Kidney capillary endothelial cell (primary cell): Measurements from ENCODE around the gene OTOP3.

Experiments used
- DNase-seq: peaks from one replicate; pipeline ENCODE4 v3.0.0-alpha.2; 2018; ENCODE audit warnings: low spot score

Gene OTOP3

DNA sequence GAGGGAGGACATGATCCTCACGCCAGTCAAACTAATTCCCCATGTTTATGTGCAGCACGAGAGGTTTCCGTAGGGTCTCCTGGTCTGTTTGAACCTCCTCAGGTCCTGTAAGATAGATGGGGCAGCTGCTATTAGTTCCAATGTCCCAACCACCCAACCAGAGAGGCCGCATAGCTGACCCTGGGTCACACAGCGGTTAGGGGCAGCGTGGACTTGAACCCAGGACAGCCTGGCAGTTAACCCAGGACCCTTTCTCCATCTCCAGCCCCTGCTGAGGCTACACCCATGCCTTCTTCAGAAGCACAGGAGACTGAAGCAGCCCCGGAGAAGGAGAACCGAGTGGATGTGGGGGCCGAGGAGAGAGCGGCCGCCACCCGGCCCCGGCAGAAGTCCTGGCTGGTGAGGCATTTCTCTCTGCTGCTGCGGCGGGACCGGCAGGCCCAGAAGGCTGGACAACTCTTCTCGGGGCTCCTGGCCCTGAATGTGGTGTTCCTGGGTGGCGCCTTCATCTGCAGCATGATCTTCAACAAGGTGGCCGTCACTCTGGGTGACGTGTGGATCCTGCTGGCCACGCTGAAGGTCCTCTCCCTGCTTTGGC is 5.5 kb downstream of the OTOP3 start:
- no peak for DNase-seq

DNA sequence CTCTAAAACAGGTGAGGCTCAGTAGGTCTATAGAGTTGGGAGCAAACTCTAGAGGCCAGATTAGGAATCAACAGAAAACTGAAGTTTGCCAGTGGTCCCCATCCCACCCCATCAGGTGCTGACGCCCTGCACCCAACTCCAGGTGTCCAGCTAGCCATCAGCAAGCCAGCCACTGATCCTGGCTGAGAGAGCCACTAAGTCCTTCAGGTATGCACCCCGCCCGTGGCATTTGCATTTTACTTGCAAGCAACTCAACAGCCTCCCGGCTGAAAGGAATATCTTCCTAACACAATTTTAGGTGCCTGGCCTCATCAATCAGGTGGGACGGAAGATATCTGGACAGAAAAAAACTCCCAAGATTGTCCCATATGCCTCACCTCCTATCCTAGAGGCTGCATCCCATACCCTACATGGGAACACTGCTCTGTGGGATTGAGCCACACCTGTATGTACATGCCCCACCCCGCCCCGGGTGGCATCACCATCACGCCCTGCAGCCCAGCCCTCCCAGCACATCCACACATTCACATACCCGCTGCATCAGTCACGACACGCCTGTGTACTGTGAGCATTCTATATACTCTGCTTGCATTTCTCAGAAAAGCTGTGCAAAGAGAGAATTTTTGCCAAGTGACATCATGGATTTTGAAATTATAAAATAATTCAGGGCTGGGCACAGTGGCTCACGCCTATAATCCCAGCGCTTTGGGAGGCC is 8.3 kb downstream of the OTOP3 start:
- no peak for DNase-seq

DNA sequence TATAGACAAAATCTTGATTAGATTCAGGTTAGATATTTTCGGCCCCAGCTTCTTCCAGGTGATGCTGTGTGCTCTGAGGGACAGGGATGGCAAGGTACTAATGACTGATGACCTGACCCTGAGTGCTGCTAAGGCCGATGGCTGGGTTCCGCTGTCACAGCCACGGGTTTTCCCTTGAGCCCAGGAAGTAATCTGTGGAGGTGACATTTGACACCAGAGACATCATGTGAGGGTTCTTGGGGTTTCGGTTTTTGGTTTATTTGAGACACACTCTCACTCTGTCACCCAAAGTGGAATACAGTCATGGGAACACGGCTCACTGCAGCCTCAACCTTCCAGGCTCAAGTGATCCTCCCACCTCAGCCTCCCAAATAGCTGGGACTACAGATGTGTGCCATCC is 9.8 kb downstream of the OTOP3 start:
- no peak for DNase-seq

DNA sequence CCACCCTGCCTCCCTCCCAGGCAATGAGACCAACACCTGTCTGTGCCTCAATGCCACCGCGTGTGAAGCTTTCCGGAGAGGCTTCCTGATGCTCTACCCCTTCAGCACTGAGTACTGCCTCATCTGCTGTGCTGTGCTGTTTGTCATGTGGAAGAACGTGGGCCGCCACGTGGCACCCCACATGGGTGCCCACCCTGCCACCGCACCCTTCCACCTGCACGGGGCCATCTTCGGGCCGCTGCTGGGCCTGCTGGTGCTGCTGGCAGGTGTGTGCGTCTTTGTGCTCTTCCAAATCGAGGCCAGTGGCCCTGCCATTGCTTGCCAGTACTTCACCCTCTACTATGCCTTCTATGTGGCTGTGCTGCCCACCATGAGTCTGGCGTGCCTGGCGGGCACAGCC is 10.9 kb downstream of the OTOP3 start:
- DNase-seq: no peak

DNA sequence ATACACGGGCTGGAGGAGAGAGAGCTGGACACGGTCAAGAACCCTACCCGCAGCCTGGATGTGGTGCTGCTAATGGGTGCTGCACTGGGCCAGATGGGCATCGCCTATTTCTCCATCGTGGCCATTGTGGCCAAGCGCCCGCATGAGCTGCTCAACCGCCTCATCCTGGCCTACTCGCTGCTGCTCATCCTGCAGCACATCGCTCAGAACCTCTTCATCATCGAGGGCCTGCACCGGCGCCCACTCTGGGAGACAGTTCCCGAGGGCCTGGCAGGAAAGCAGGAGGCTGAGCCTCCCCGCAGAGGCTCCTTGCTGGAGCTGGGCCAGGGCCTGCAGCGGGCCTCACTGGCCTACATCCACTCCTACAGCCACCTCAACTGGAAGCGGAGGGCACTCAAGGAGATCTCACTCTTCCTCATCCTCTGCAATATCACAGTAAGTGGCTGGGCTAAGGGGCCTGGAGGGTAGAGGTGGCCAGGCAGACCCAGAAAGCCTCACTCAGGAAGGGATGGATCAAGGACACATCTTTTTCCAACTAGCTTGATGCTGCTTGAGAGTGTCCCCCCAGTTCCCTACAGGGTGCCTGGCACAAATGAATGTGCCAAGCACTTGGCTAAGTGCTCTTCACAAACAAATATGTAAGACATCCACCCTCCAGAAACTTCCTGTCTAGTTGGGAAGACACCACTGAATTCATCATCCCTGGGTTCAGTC is 11.5 kb downstream of the OTOP3 start:
- no peak for DNase-seq

DNA sequence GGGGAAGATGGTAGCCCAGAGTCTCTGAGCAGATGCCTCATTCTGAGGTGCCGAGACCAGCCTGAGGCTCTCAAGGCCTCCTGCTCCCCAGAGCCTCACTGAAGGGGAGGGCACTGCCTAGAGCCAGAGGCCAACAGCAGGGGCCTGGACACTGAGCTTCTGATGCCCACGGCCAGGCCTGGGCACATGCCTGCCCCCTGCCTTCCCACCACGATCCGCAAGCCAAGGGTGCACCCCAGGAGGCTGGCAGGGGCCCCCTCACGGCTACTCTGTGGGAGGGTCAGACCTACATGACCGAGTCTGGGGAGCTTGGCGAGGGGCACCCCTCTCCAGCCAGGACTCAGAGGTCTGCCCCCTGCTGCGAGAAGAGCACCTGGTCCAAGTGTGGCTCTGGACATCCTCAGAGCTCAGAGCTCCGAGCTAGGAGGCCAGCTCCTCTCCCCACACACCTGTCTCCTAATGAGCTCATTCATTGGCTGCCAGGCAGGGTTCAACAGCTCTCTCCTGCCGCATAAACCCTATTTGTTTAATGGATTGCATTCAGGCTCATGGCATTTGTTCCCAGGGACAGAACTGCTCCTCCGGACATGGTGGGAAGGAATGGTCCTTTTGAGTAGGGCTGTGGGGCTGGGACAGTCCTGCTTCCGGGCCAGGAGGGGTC is 13.9 kb downstream of the OTOP3 start:
- no peak for DNase-seq

- DNase-seq: no peak
Observed at GRCh38 chr17:74950207-74950606, 14.5 kb downstream of the OTOP3 start.

DNA sequence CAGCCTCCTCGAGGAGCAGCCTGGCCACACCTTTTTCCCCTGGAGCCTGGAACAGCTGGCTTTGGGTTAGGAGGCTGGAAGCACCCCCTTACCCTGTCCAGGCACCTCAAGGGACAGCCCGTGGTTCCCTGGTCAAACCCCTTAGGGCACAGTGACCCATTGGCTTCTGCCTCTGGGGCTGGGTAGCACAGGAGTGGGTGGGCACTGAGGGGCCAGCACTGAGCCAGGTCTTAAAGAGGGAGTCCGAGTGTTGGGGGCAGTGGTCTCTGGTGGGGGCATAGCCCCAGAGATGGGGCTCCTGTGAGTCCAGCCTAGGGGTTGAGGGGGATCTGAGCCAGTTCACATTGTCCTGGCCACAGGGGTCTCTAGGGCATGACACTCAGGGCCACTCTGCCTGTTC is 15.4 kb downstream of the OTOP3 start:
- DNase-seq: no peak

DNA sequence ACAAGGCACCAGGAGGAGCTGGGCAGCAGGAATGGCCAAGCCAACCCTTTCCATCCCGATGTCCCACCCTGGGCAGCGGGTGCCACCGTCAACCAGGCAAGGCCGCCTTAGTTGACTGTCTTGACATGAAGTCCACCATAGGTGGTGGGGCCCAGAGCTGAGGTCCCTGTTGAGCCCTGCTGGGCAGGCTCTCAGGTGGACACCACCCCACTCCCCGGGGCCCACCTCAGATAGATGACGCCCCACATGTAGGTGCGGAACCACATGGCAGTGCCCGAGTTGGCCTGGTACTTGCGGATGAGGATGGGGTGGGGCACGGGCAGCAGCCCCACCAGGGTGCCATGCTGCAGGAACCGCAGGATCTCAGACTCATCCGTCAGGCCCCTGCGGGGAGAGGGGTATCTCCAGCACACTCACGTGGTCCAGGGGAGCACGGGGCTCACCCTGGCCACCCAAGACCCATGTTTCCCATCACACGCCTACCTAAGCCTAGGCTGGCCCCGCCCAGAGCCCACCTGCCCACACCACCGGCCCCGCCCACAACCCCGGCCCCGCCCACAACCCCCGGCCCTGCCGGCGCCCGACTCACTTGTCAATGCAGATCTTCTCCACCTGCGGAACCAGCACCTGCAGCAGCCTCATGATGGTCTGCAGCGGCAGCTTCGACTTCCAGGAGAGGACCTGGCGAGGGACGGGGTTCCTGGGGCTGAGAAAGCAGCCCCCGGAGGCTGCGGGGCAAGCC is 16.2 kb downstream of the OTOP3 start:
- DNase-seq: no peak

DNA sequence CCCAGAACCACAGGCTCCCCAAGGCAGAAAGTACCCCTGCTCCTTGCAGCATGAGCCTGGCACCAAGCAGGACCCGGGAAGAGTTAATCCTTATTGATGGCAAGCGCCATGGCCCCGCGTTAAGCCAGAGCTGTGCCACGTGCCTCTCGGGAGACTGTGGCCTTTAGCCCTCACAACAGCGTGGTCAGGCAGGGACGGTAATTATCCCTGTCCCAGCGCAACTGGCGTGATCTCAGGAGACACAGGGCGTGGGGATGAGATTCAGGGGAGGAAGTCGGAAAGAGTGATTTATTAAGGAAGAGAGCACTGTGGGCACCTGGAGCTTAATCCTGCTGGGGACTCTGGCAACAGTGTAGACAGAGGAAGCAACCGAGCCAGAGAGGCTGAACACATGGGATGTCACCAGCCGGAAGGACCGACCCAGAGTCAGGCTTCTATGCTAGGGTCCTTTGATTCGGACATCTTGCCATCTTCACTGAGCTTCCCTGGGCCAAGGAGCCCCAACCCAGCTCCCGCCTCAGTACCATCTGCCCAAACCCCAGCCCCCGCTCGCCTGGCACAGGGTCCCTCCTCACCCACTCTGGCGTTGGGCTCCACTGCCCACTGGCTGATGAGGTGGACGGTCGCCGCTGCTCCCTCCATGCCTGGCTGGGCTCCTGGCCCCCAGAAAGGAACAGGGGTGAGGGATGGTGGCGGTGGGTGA is 16.9 kb downstream of the OTOP3 start:
- DNase-seq: no peak

GRCh38 chr17:74953134-74953687 is 17.5 kb downstream of the OTOP3 start:
- DNase-seq: no peak

- DNase-seq: no peak
Observed at GRCh38 chr17:74954115-74954514, 18.4 kb downstream of the OTOP3 start.

- no peak for DNase-seq
Observed at GRCh38 chr17:74954665-74955421, 19.1 kb downstream of the OTOP3 start.

- DNase-seq: no peak
Observed at GRCh38 chr17:74956093-74956492, 20.4 kb downstream of the OTOP3 start.

GRCh38 chr17:74957935-74958740 is 22.4 kb downstream of the OTOP3 start:
- DNase-seq: peak; percentile 54

DNA sequence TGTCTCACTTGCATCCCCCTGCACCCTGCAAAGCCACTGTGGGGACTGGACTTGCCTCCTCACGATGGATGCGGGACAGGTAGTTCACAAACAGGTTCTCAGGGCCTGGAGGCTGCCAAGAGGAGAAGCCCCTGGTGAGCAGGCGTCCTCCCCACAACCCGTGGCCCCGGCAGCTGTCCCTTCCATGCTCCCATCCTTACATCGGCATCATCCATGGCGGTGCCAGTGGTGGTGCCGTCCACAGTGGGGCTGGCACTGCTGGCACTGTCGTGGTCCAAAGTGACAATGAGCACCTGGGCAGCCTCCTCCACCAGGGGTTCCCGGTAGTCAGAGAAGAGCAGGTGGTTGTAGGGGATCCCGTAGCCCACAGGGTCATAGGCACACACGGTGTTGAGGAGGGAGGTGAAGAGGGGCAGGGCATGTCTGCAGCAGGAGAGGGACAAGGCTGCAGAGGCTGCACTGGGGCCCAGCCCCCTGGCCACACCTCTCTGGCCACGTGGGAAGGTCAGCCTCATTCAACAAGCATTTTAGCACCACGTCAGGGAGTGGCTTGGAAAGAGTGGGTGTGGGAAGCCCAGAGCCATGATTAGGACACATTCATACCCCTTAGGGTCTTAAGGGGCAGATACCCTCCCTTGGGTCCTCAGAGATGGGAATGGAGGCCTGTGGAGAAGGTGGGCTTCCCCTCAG is 24.3 kb downstream of the OTOP3 start:
- no peak for DNase-seq

- DNase-seq: no peak
Observed at GRCh38 chr17:74960570-74961342, 25.1 kb downstream of the OTOP3 start.

GRCh38 chr17:74961657-74962350 is 26.1 kb downstream of the OTOP3 start:
- DNase-seq: peak; percentile 66
